A673 (cell line): ENCODE measurements around the gene UBE2D1. TPM values are rescaled to one million over a fixed set of nuclear protein-coding genes. Genes with fewer than 3 reads are reported as not detected.

Experiments used
- BruUV-seq: library from RNA; stranded (reverse); fragments of 400-500 nt; replicated peaks from 2 replicates; lab custom pipeline; 2021; lab: Mats Ljungman, UMichigan
- CTCF ChIA-PET: fragments of 300-600 bp; sonication (Branson Sonifier 250); formaldehyde crosslinking; loops from one replicate; lab custom pipeline; 2022; ENCODE audit warnings: antibody characterized with exemption; lab: Charles Lee
- POLR2A ChIA-PET: fragments of 300-600 bp; sonication (Branson Sonifier 250); formaldehyde crosslinking; loops from one replicate; lab custom pipeline; 2022; ENCODE audit warnings: antibody characterized with exemption; ENCODE audit not compliant: low non-redundant PET; lab: Charles Lee
- DNase-seq: peaks from one replicate; pipeline ENCODE4 v3.0.0-alpha.2; 2015; ENCODE audit warnings: low spot score
- H3K27ac ChIP-seq: fragments of 200-600 bp; sonication (generic); 2 replicates; pipeline ENCODE4 v1.5.1; 2016; ENCODE audit warnings: mixed run types, low read depth, mild to moderate bottlenecking, mixed read lengths, antibody characterized with exemption, low read length; ENCODE audit not compliant: poor library complexity, severe bottlenecking
- H3K27me3 ChIP-seq: fragments of 200-600 bp; sonication (generic); replicated peaks from 2 replicates; pipeline ENCODE4 v1.6.1; 2017; ENCODE audit warnings: mixed run types, low read depth, mild to moderate bottlenecking, mixed read lengths, antibody characterized with exemption, low read length; ENCODE audit not compliant: insufficient read depth, poor library complexity
- H3K36me3 ChIP-seq: fragments of 200-600 bp; sonication (generic); 2 replicates; pipeline ENCODE4 v1.6.1; 2016; ENCODE audit warnings: mixed run types, mild to moderate bottlenecking, mixed read lengths, antibody characterized with exemption, low read length; ENCODE audit not compliant: insufficient read depth, poor library complexity, severe bottlenecking
- H3K4me1 ChIP-seq: fragments of 200-600 bp; sonication (generic); 2 replicates; pipeline ENCODE4 v1.6.1; 2017; ENCODE audit warnings: mixed run types, mild to moderate bottlenecking, mixed read lengths, antibody characterized with exemption, low read length; ENCODE audit not compliant: insufficient read depth, poor library complexity, severe bottlenecking
- H3K4me3 ChIP-seq: fragments of 200-600 bp; sonication (generic); 2 replicates; pipeline ENCODE4 v1.5.1; 2016; ENCODE audit warnings: low read depth, mixed run types, mild to moderate bottlenecking, mixed read lengths, low read length; ENCODE audit not compliant: poor library complexity, severe bottlenecking
- H3K9me3 ChIP-seq: fragments of 200-600 bp; sonication (generic); 2 replicates; pipeline ENCODE4 v1.6.1; 2016; ENCODE audit warnings: mixed run types, low read depth, mild to moderate bottlenecking, mixed read lengths, antibody characterized with exemption, low read length; ENCODE audit not compliant: poor library complexity, severe bottlenecking
- CTCF ChIP-seq: fragments of 300-800, 200-600 bp; sonication (generic); conservative IDR thresholded peaks from 2 replicates; pipeline ENCODE4 v1.5.1; 2017; ENCODE audit warnings: low read depth, mild to moderate bottlenecking, antibody characterized with exemption, low read length, moderate library complexity, mixed read lengths
- EZH2 ChIP-seq: fragments of 200-600 bp; sonication (generic); IDR thresholded peaks from 2 replicates; pipeline ENCODE4 v1.6.1; 2017; ENCODE audit warnings: borderline replicate concordance, low read depth, mild to moderate bottlenecking, mixed read lengths, antibody characterized with exemption, low read length; ENCODE audit not compliant: poor library complexity, severe bottlenecking
- intact Hi-C: fragments of 100-400 bp; cut with micrococcal nuclease; formaldehyde crosslinking; loops from one replicate; pipeline ENCODE4 v1.10.0; 2022; ENCODE audit not compliant: unreplicated experiment
- total RNA-seq: library from RNA; stranded (reverse); gene quantifications from 2 replicates; pipeline ENCODE4 v1.2.3, GENCODE V29; 2021

Gene UBE2D1
- total RNA-seq, 1 experiment from 2014 or later, result 16.9 TPM

GRCh38 chr10:58396057-58396456 lies 61.3 kb downstream of the UBE2D1 start:
- intact Hi-C loops, result no loop called here
- no peaks in the 10 kb centered on the region for H3K9me3 ChIP-seq
- peaks cover 58% of the 10 kb centered on the region for H3K36me3 ChIP-seq
- TF ChIP-seq CTCF (no peak), EZH2 (no peak)
- POLR2A ChIA-PET, result no interaction called here
- CTCF ChIA-PET, result interaction anchor here (0.7 kb wide), 1 partner anchor 36 kb away, joined by 3 read pairs; no protein-coding TSS in a partner anchor
- no peak overlapping the region for H3K27ac ChIP-seq
- H3K4me3 ChIP-seq, result no peak overlapping the region
- H3K27me3 ChIP-seq, result no peaks in the 10 kb centered on the region
- no peaks in the 10 kb centered on the region for H3K4me1 ChIP-seq
- no peak for DNase-seq
- no TSS peak for BruUV-seq

GRCh38 chr10:58397830-58398229 lies 63.0 kb downstream of the UBE2D1 start:
- ChIA-PET POLR2A (no interaction called here), CTCF (no interaction called here)
- no TSS peak for BruUV-seq
- TF ChIP-seq EZH2 (no peak), CTCF (no peak)
- no peaks in the 10 kb centered on the region for H3K27me3 ChIP-seq
- no peak overlapping the region for H3K4me3 ChIP-seq
- DNase-seq, result no peak
- peaks cover 41% of the 10 kb centered on the region for H3K36me3 ChIP-seq
- H3K9me3 ChIP-seq, result no peaks in the 10 kb centered on the region
- intact Hi-C loops, result no loop called here
- H3K4me1 ChIP-seq, result no peaks in the 10 kb centered on the region
- no peak overlapping the region for H3K27ac ChIP-seq

- CTCF ChIA-PET, result no interaction called here
- H3K36me3 ChIP-seq, result peaks cover 29% of the 10 kb centered on the region
- BruUV-seq, result no TSS peak
- no peaks in the 10 kb centered on the region for H3K9me3 ChIP-seq
- POLR2A ChIA-PET, result no interaction called here
- intact Hi-C loops, result no loop called here
- DNase-seq, result no peak
- H3K27me3 ChIP-seq, result no peaks in the 10 kb centered on the region
- no peaks in the 10 kb centered on the region for H3K4me1 ChIP-seq
- TF ChIP-seq EZH2 (no peak), CTCF (no peak)
- H3K27ac ChIP-seq, result no peak overlapping the region
- no peak overlapping the region for H3K4me3 ChIP-seq
Measured at GRCh38 chr10:58399410-58399809, 64.6 kb downstream of the UBE2D1 start.
